GM12875 (cell line): ENCODE results near the gene TMEM229A.
"Not testable (repeated sequence)": the region's sequence is repeated elsewhere in the genome, so short reads cannot be mapped to it uniquely, and the experiment has no call there.

Source experiments
- H3K4me3 ChIP-seq: one replicate; pipeline ENCODE4 v1.5.1; 2011; ENCODE audit warnings: low read depth, low read length, control low read depth
- CTCF ChIP-seq: IDR thresholded peaks from 2 replicates; pipeline ENCODE4 v1.5.1; 2011; ENCODE audit warnings: low read depth, mild to moderate bottlenecking, control low read depth, inconsistent platforms, low read length, moderate library complexity, borderline replicate concordance; ENCODE audit not compliant: insufficient read depth

The TMEM229A gene

GRCh38 chr7:124032369-124033094 lies at the start of gene TMEM229A:
Gene TMEM229A (minus strand): TSS chr7:124033067. CDS start chr7:124033003, 64 bp downstream.
- no peak within 1 kb of the TSS for H3K4me3 ChIP-seq
- no peak for TF ChIP-seq CTCF

GRCh38 chr7:124082234-124082633 lies 49.4 kb upstream of the TMEM229A start:
- not testable (repeated sequence) for H3K4me3 ChIP-seq

GRCh38 chr7:124077546-124077945 lies 44.7 kb upstream of the TMEM229A start:
- no peak for TF ChIP-seq CTCF
- H3K4me3 ChIP-seq: no peak overlapping the region

GRCh38 chr7:124076841-124077240 lies 44.0 kb upstream of the TMEM229A start:
- no peak overlapping the region for H3K4me3 ChIP-seq
- no peak for TF ChIP-seq CTCF

- no peak for TF ChIP-seq CTCF
- H3K4me3 ChIP-seq: no peak overlapping the region
These were observed 41.1 kb upstream of the TMEM229A start for GRCh38 chr7:124074007-124074406.

GRCh38 chr7:124073310-124073645 lies 40.4 kb upstream of the TMEM229A start:
- no peak overlapping the region for H3K4me3 ChIP-seq
- TF ChIP-seq CTCF: no peak

- no peak for TF ChIP-seq CTCF
These were observed 39.9 kb upstream of the TMEM229A start for GRCh38 chr7:124072603-124073309.

More at GRCh38 chr7:124072603-124073309, 39.9 kb upstream of the TMEM229A start:
- H3K4me3 ChIP-seq: no peak overlapping the region
